ENCODE data around the gene CYP3A5. TPM values are rescaled to one million over a fixed set of nuclear protein-coding genes. Genes with fewer than 3 reads are reported as not detected.

The CYP3A5 gene
- total RNA-seq, 1 donor from 2014 or later = 15.5 TPM

GRCh38 chr7:99618726-99619125 is 61.1 kb downstream of the CYP3A5 start:
- intact Hi-C loops (cut with DNase I) = no loop called here
- H3K36me3 ChIP-seq = peaks cover 54% of the 10 kb centered on the region
- TF ChIP-seq CTCF (IDR thresholded peaks at IDR 0.05) = no peak

GRCh38 chr7:99617192-99617781 is 62.5 kb downstream of the CYP3A5 start:
- peaks cover 40% of the 10 kb centered on the region for H3K36me3 ChIP-seq
- DNase-seq (no peak), ATAC-seq (no peak)
- peak overlapping the region; percentile 88 for H3K27ac ChIP-seq
- no peaks in the 10 kb centered on the region for H3K27me3 ChIP-seq (ENCODE audit: low read depth)
- intact Hi-C loops (cut with DNase I) = no loop called here
- TF ChIP-seq CTCF (IDR thresholded peaks at IDR 0.05) = no peak
- H3K9me3 ChIP-seq = no peaks in the 10 kb centered on the region
- peak overlapping the region; percentile 98 for H3K4me3 ChIP-seq
- H3K4me1 ChIP-seq = peaks cover 14% of the 10 kb centered on the region

More at GRCh38 chr7:99618726-99619125, 61.1 kb downstream of the CYP3A5 start:
- H3K9me3 ChIP-seq = no peaks in the 10 kb centered on the region
- no peaks in the 10 kb centered on the region for H3K27me3 ChIP-seq (ENCODE audit: low read depth)
- no peak for DNase-seq
- H3K4me1 ChIP-seq = peaks cover 14% of the 10 kb centered on the region
- no peak for ATAC-seq
- no peak overlapping the region for H3K27ac ChIP-seq
- no peak overlapping the region for H3K4me3 ChIP-seq

GRCh38 chr7:99616359-99617191 is 63.2 kb downstream of the CYP3A5 start, which contains the start of gene ZSCAN25:
TSS of gene ZSCAN25 (plus strand) at chr7:99616946. CDS start at chr7:99619607, 2,661 bp downstream.
- H3K9me3 ChIP-seq = no peaks in the 10 kb centered on the region
- H3K27me3 ChIP-seq (ENCODE audit: low read depth) = no peaks in the 10 kb centered on the region
- peak within 1 kb of the TSS; percentile 88 for H3K27ac ChIP-seq
- DNase-seq = peak; percentile 94
- intact Hi-C loops (cut with DNase I) = no loop called here
- peaks cover 33% of the 10 kb centered on the region for H3K36me3 ChIP-seq
- peak within 1 kb of the TSS; percentile 98 for H3K4me3 ChIP-seq
- ATAC-seq = peak; percentile 99
- peaks cover 14% of the 10 kb centered on the region for H3K4me1 ChIP-seq
- TF ChIP-seq CTCF (IDR thresholded peaks at IDR 0.05) = peak; percentile 40

- TF ChIP-seq CTCF (IDR thresholded peaks at IDR 0.05) = no peak
- no peaks in the 10 kb centered on the region for H3K27me3 ChIP-seq (ENCODE audit: low read depth)
- no peaks in the 10 kb centered on the region for H3K9me3 ChIP-seq
- intact Hi-C loops (cut with DNase I) = no loop called here
- H3K4me3 ChIP-seq = peak overlapping the region; percentile 98
- H3K4me1 ChIP-seq = peaks cover 14% of the 10 kb centered on the region
- DNase-seq (no peak), ATAC-seq (no peak)
- H3K27ac ChIP-seq = peak overlapping the region; percentile 88
- peaks cover 27% of the 10 kb centered on the region for H3K36me3 ChIP-seq
Observed at GRCh38 chr7:99615989-99616358, 63.8 kb downstream of the CYP3A5 start.

- no peak for ATAC-seq
Observed at GRCh38 chr7:99614495-99614894, 65.3 kb downstream of the CYP3A5 start.

More at GRCh38 chr7:99614495-99614894, 65.3 kb downstream of the CYP3A5 start:
- TF ChIP-seq CTCF (IDR thresholded peaks at IDR 0.05) = no peak
- intact Hi-C loops (cut with DNase I) = no loop called here
- H3K4me1 ChIP-seq = peaks cover 14% of the 10 kb centered on the region
- no peak for DNase-seq
- H3K27ac ChIP-seq = no peak overlapping the region
- no peaks in the 10 kb centered on the region for H3K27me3 ChIP-seq (ENCODE audit: low read depth)
- peaks cover 12% of the 10 kb centered on the region for H3K36me3 ChIP-seq
- H3K9me3 ChIP-seq = no peaks in the 10 kb centered on the region
- H3K4me3 ChIP-seq = no peak overlapping the region
